NOMO-1 (cell line): ENCODE data around the gene TMEM53.

ENCODE experiments used
- DNase-seq, 2 experiments: peaks; one replicate each; lab custom pipeline; 2025; ENCODE audit not compliant: unreplicated experiment in 2 of 2; lab: John Stamatoyannopoulos, UW

TMEM53 gene

DNA sequence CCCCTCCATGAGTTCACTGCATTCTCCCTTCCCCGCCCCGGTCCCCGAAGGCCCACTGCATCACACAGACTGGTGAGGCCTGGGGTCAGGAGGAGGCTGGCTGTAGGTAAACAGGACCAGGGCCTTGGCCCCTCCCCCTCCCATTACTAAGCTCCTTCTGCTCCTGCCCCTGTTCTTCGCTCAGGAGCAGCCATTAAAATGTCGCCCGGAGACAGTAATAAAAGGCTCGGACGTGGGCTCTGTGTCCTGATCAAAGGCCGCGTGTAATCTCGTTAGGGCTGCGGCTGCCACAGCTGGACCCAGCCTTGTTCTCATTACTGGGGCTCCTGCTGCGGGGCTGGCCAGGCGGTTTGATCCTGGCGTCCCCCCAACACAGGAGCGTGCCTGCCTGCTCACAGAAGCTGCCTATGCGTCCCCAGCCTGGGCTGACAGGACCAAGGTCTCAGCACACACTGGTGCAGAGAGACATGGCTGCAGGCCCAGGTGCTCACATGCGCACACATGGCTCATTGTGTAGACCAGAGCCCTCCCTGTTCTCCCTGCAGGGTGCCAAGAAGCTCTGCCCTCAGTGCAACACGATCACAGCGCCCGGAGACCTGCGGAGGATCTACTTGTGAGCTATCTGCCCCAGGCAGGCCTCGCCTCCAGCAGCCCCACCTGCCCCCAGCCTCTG is 24.0 kb downstream of the TMEM53 start:
- no peak for DNase-seq

DNA sequence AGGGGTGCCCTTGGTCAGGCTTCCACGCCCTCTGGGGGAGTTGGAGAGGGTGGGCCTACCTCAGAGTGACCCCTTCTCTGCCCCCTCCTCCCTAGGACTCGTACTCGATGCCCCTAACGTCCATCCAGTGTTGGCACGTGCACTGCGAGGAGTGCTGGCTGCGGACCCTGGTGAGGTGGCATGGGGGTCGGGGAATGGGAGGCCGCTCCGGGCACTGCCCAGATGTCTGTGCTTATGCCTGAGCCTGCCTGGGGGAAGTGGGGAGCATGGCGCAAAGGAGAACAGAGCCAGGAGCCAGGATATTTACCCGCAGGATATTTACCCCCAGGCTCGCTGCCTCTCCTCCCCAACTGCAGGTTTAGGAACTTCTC is 24.5 kb downstream of the TMEM53 start:
- DNase-seq: no peak

GRCh38 chr1:44648529-44649250 is 25.6 kb downstream of the TMEM53 start:
- DNase-seq: no peak

DNA sequence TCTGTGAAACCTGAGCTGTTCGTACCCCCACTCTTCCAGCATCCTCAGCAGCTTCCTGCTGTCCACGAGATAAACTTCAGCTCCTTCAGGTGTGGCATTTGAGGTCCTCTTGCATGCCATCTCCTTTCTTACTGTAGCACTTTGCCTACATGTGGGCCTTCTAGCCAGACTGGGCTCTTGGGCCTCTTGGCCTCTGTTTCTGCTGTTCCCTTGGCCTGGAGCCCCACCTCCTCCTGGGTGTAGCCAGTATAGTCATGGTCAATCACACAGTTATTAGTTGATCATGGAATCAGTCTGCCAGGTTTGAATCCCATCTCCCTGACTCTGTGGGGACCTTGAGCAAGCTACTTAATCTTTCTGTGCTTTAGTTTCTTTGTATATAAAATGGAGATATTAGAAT is 26.4 kb downstream of the TMEM53 start:
- no peak for DNase-seq

GRCh38 chr1:44646261-44647110 is 27.8 kb downstream of the TMEM53 start:
- no peak for DNase-seq

DNA sequence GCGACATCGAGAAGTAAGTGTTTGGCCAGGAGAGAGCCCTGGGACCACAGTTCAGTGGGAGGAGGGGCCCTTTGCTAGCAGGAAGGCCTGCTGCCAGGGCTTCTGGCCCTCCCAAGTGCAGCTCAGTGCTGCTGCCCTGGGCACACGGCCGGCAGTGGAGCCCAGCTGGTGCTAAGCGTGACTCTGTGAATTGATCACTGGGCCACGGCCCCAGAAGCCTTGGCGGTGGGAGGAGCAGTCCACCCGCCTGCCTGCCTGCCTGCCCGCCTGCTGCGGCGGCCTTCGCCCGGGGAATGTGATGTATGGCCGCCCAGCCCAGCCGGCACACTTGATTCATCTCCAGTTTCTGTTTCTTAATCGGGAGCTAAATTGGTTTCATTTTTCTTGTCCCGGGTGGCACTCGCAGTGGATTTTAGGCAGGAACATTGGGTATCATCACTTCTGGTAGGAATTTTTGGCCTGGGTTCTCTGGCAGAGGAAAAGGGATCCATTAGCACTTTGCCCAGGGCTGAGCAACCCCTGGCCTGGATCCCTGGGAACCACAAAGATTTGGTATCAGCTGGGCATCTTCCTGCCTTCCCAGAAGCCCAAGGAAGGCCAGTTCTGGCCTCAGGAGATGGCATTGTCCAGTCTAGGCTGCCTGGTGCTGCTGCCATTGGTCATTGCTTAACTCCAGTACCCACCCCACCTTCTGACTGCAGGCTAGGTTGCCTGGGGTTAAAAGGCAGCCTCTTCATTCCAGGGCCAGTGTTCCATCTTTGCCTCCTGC is 28.6 kb downstream of the TMEM53 start:
- no peak for DNase-seq

- no peak for DNase-seq
These were observed 29.5 kb downstream of the TMEM53 start for GRCh38 chr1:44644806-44645205.

GRCh38 chr1:44643721-44644334 is 30.5 kb downstream of the TMEM53 start:
- no peak for DNase-seq

DNA sequence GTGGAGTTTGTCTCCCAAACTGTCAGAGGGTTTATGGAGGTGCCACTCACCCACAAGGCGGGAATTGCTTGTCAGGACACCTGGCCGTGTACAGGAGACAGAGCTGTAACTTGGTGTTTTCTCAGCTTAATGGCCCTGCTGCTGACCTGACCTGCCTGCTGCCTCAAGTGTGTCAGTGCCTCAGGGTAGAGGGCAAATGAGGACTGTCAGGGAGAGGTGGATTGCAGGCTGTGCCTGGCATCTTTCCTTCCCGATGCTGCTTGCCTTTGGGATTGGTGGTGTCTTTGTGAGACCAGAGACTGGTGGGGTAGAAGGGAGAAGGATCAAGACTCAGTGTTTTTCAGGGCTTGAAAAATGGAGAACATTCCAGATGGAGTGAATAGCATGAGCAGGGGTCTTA is 31.4 kb downstream of the TMEM53 start:
- no peak for DNase-seq

DNA sequence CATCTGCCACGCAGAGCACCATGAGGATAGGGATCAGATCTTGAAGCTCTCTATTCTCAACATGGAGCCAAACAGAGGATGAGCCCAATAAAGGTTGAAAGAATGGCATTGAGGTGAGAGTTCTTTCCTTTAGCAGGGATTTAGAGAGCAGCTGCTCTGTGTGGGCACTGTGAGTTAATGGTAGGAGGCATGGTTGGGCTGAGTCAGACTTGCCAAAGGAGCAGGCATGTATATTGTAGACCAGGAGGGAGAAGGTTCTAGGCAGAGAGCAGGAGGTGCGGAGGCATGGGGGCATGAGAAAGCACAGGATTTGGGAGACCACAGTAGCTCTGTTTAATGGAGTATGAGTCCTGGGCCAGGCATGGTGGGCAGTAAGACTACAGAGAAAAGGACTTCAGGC is 32.0 kb downstream of the TMEM53 start:
- DNase-seq: no peak

DNA sequence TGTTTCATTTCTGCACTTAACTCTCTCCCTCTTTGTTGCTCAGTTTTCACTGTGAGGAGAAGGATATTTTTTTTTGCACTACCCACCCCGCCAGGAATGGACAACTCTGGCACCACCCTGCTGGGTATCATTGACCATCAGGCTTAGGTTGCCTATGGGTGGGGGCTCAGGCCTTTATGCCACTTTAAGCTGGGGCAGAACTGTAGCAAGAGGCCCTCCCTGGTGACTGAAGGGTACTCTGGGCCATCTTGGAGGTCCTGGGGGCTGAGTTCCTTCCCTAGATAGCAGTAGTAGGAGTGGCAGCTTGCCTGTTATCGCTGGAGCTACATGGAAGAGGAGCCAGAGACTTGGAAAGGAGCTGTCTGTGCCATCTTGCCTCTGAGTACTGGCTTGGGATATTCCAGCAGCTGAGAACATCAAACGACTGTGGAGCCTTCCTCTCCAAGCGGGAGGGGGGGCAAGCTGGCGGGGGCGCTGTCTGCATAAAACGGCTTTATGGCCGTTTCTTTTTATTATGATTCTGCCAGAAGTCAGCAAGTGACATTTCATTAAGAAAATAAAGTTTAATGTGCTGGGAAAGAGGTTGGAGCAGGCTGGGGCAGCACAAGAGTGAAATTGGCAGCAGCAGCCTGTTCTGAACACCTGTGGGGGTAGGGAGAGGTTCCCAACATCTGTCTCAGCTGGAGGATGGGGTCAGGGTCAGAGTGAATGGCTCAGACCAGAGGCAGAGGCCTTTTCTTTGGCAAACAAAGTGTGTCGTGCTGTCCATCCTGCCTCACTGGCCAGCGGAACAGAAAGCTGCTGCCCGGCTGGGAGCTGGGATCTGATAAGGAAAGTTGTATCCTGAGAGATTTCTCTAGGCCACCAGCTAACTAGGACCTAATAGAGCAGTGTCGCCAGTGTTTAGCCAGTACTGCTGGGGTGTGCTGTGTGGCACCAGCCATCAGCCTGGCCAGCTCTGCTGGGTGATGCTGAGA is 32.9 kb downstream of the TMEM53 start:
- no peak for DNase-seq

DNA sequence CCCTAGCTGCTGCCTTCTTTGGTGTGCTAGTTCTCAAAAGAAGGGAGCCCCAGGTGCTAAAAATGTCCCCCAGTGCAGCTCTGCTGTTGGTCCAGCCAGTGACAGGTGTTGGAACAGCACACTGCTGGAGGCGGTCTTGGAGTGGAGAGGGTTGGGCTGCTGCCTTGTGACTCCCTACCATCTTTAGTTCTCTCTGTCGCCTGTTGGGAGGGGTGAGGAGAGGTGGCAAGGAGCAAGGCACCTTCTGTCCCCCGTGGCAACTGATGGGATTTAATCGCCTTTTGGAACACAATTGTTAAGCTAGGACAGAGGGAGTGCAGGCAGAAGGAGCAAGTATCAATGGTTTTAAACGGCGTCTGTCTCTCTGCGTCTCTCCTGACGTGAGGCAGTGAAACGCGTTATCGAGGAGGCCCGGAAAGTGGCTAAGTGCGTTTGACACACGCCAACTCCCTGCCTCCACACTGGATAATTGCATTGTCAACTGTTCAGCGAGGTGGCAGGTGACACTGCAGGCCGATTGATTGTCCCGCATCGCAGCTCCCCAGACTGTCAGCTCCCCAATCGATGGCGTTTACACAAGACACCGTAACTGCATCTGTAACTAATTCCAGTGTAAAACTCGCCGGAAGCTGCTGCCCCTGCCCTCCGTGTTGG is 34.0 kb downstream of the TMEM53 start:
- no peak for DNase-seq

GRCh38 chr1:44637702-44638411 is 36.4 kb downstream of the TMEM53 start:
- DNase-seq: no peak

GRCh38 chr1:44636688-44637598 is 37.3 kb downstream of the TMEM53 start:
- no peak for DNase-seq

DNA sequence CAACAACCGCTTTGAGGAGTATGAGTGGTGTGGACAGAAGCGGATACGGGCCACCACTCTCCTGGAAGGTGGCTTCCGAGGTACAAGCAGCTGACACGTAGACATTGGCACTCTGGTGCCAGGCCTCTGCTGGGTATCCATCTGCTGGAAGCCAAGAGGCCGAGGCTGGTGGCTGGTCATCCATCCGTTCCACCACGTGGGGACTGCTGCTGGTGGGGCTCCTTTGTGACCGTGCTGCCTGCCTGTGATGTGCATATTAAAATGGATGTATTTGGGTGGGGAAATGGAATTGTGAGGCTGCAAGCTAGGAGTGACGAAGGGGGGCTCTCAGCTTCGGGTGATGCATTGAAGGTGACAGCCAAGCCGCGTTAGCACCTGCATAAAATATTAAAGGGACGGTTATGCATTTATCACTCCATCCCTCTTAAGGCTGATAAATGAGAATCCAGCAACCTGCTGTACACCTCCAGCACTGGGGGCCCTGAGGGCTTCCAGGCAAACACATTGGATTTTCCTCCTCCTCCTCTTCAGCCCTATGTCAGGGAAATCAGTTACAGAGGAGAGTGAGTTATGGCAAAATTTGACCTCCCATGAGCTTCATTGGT is 38.1 kb downstream of the TMEM53 start:
- DNase-seq: no peak

DNA sequence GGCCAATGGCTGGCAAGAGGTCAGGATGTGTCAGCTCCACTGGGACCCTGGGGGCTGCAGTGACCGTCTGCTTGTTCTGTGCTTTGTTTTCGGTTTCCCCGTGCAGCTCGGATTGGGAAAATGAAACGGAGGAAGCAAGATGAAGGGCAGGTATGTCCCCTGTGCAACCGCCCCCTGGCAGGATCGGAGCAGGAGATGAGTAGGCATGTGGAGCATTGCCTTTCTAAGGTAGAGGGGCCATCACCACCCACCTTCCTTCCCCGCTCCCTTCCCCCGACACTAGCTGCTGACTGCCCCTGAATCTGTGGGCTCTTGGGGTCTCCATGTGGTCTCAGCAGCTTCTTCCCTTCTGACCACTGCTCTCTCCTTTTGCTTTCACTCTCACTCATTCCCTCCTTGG is 38.8 kb downstream of the TMEM53 start:
- DNase-seq: no peak
